GM21619 (cell line): ENCODE results near the gene CEP72.
"Not testable (repeated sequence)": the region's sequence is repeated elsewhere in the genome, so short reads cannot be mapped to it uniquely, and the experiment has no call there.

Source experiments
- ATAC-seq: cut with Tn5 transposase; IDR thresholded peaks from one replicate; pipeline ENCODE4 v1.9.1; 2021; ENCODE audit not compliant: unreplicated experiment

The CEP72 gene

DNA sequence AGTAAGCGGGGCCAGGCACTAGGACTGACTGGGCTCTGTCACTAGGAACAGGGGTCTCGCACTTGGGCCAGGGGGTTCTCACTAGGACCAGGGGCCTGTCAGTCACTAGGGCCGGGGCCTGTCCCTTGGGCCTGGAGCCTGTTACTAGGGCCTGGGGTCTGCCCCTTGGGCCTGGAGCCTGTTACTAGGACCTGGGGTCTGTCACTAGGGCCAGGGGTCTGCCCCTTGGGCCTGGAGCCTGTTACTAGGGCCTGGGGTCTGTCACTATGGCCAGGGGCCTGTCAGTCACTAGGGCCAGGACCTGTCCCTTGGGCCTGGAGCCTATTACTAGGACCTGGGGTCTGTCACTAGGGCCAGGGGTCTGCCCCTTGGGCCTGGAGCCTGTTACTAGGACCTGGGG is 70.1 kb downstream of the CEP72 start:
- not testable (repeated sequence) for ATAC-seq

GRCh38 chr5:682651-683358 is 70.7 kb downstream of the CEP72 start:
- not testable (repeated sequence) for ATAC-seq

DNA sequence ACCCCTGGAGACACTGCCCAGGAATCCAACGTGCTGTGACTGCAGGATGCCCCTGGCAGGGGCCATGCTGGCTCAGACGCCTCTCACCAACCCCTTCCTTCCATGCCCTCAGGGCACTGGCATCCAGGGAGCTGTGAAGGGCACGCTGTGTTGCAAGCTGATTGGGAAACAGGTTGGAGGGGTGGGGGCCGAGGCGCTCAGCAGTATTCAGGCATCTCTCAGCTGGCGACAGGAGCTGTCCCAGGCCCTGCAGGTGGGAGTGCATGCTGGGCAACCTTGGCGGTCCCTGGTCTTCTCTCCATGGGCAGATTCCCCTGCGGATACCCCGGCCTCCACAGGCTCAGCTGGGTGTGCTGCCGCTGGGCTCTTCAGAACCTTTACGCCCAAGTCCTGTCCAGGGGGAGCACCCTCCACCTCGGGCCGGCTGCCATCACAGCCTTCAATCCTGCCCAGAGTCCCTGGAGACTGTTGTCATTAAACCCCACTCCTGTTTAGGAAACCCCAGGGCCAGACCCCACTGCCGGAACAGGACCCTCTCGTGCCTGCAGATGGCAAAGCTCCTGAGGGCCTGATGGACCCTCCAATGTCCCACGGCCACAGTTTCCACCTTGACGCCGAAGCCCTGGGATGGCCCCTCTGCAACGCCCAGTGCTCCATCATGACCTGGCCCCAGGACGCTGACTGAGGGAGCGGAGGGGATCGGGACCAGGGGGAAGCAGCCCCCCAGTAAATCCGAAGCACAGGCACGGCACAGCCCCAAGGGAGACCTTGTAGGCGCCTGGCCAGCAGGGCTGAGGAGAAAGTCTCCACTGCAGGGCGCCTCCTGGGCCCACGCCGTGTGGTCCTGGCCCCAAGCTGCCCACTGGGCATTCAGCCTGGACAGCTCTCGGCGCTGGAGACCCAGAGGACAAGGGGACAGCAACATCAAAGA is 71.7 kb downstream of the CEP72 start:
- ATAC-seq = no peak

GRCh38 chr5:684751-685216 is 72.6 kb downstream of the CEP72 start:
- no peak for ATAC-seq

- no peak for ATAC-seq
These were observed 73.4 kb downstream of the CEP72 start for GRCh38 chr5:685262-686171.

- ATAC-seq = not testable (repeated sequence)
These were observed 74.0 kb downstream of the CEP72 start for GRCh38 chr5:686172-686523.

DNA sequence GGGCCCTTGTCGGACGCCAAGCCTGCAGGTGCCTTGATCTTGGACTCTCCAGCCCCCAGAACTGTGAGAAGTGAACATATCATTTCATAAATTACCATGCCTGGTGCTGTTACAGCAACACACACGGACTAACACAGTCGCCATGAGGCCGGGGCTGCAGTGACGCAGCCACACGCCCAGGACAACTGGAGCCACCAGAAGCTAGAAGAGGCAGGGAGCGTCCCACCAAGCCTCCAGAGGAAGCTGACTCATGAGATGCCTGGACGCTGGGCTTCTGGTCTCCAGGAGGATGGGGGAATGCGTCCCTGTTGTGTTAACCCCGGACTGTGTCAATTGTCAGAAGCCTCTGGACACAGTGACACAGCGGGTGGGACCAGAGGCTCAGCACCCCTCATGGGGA is 74.8 kb downstream of the CEP72 start:
- ATAC-seq = not testable (repeated sequence)

DNA sequence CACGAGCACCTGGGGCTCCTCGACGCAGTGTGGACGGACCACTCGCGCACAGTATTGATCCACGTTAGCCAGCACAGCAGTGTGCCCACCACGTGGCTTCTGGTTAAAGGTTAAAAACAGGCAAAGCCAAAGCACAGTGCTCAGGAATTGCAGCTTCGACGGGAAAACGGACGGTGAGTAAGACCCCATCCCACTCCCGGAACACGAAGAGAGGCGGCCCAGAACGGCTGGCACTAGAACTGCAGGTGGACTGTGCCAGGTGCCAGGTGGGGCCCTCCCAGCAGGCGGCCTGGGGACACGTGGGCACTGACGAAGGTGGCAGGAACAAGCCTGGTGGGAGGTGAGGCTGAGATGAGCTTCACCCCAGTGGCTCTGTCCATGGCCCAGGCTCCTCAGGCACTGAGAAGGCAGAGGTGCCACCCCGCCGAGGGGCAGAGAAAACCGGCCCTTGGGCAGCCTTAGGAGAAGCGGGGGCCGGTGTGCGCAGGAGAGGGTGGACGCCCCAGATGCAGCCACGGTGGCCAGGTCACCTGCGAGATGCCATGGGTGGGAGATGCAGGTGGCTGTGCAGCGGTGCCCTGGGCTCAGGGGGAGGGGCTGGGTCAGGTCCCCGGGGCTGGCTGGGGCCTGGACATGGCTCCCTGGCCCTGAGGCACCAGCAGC is 76.3 kb downstream of the CEP72 start:
- not testable (repeated sequence) for ATAC-seq

DNA sequence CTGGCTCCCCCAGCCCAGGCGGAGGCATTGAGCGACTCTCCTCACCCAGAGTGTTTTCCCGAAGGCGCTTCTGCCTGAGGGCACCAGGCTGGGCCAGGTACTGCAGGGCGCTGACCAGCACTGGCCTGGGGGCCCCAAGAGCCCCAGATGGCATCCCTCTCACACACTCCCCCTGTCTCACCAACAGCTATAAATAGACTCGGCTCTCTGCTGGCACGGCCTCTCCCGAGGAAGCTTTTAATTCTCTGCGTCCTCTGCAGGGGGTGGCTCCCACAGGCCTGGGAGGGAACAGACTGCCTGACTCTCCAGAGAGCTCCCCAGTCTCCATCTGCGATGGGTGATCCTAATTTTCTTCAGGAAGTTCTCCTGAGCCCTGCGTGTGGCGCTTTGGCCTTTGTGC is 78.2 kb downstream of the CEP72 start:
- ATAC-seq = not testable (repeated sequence)

DNA sequence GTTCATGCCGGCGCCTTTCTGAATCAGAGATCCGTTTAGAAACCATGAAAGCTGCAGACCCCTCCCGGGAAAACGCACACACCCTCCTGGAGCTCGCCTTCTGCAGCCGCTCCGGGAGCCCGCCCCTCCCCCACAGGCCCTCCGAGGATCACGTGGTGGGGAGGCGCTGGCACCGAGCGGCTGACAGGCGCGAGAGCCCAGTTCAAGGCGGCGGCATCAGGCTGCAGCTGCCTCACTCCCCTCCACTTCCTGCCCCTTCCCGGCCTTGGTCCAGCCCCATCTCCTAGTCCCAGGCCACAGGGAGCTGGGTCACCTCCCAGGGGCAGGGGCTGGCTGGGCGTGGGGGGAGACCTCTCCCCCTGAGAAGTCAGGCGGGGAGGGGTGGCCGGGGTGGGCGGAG is 78.9 kb downstream of the CEP72 start:
- not testable (repeated sequence) for ATAC-seq

- ATAC-seq = no peak
These were observed 79.8 kb downstream of the CEP72 start for GRCh38 chr5:691817-692528.

- peak; percentile 10 for ATAC-seq
These were observed 80.4 kb downstream of the CEP72 start for GRCh38 chr5:692529-693041.

GRCh38 chr5:693271-694041 is 81.3 kb downstream of the CEP72 start, which contains the start of gene TPPP:
Gene TPPP, minus strand, starts transcription at chr5:693352. Its CDS starts 15,292 bp downstream, at chr5:678060.
- ATAC-seq = peak; percentile 70

DNA sequence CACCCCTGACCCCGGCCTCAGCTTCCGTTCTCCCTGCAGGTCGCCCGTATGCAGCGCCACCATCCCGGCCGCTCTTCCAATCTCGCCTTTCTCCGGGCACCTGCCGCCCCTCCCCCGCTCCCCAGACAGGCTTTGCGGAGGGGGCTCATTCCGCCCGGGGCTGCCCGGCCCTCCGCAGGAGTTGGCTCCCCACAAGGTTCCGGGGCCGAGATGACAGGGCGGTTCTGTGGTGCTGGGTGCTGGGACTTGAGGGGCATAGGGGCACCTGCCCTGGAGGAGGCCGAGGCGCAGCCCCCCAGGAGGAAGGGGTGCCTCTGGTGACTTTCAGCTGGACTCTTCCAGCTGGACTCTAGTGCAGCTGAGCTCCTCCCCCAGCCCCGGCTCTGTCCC is 81.9 kb downstream of the CEP72 start:
- ATAC-seq = peak; percentile 6

DNA sequence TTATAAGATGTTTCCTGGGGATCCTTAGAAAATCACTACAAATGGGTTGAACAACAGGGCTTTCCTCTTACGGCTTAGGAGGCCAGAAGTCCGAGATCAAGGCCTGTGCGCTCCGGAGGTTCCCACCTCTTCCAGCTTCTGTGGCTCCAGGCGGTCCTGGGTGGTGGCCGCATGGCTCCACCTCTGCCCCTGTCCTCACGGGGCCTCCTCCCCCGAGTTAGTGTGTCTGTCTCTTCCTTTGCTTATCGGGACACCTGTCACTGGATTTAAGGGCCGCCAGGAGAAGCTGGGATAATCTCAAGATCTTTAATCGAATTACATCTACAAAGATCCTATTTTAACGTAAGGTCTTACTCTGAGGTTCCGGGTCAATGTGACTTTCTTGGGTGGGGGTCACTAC is 83.3 kb downstream of the CEP72 start:
- ATAC-seq = not testable (repeated sequence)

DNA sequence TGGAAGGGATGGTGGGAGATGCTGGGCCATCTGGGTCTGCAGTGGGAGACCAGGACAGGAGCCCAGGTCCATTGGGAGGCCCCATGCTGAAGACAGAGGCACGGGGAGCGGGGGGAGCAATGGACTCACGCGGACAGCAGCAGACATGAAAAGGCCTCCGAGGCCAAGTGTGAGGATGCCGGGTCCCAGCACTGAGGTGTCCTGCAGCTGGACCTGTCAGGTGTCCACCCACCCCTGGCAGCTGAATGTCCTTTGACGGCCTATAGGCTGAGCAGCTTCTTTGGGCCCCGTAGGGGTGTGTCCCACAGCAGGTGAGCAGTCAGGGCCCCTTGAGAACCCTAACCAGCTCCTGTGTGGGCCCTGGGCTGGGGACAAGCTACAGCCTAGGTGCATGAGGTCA is 84.1 kb downstream of the CEP72 start:
- not testable (repeated sequence) for ATAC-seq

DNA sequence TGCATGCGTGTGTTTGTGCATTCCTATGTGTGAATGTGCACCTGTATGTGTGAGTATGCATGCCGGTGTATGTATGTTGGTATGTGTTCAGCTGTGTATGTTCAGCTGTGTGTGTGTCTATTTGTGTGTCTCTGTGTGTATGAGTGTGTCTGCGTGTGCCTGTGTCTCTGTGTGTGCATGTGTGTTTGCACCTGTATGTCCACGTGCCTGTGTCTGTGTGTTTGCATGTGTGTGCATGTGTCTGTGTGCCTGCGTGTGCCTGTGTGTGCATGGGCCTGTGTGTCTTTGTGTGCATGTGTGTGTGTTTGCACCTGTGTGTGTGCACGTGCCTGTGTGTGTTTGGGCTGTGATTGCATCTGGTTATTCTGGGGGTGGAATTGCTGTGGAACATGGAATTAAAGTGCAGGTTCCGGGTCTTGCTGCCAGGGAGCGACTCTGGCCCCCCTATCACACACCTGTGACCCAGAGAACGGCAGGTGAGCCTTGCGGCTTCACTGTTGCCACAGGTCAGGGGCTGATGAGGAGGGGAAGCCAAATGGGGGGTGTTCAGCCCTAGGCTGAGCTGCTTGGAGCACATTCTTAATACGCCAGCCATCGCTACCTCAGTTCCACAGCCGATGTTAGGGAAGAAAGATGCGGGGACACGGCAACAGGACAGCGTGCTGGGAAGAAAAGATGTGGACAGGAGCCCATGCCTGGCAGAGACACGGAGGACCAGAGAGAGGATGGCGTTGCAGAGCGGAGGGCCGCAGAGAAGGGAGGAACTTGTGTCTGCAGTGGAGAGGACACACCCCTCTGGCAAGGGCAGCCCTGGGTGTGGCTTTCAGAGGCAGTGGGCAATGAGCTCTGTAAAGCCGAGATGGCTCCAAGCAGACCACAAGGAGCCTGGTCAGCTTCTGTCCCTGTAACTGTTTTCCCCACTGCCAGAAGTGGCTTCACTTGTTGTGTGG is 84.9 kb downstream of the CEP72 start:
- ATAC-seq = not testable (repeated sequence)
